Medulla oblongata (tissue), 1 donor: ENCODE measurements around the gene GJB5.

Experiments
- DNase-seq: peaks from one replicate; pipeline ENCODE4 v3.0.0-alpha.2; 2015; ENCODE audit errors: extremely low spot score

Gene GJB5

GRCh38 chr1:34794790-34795180 is 39.9 kb downstream of the GJB5 start:
- DNase-seq = no peak

DNA sequence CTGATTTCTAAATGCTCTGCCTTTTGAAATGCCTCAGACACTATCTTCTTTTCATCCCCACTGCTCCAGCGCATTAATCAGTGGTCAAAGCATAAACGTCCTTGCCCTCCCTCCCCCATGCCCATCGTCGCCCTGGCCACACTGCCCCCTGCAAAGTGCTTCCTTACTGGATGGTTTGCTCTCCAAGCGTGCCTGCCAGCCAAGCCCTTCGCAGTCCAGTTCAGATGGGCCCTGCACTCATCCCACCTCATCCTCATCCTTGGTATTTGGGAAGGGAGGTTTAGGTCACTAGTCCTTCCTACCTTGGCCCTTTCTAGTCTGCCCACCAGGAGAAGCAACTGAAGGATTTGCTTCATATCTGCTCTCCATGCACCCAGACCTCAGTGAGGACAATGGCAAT is 41.1 kb downstream of the GJB5 start:
- DNase-seq = no peak

DNA sequence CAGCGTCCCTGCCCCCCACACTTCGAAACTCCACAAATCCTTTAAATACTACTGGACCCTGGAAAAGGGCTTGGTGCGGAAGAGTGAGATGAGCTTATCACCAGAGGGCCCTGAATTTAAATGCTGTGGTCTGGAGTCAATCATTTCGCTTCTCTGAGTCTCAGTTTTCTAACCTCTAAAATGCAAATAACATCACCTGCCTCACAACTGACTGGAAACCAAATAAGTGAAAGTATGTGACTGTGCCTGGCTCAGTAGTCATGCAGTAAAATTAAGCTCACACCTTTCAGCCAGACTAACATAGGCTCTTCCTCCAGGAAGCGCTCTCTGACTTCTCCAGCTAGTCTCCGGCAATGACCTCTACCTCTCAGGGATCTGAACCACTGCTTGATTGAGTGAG is 42.1 kb downstream of the GJB5 start:
- no peak for DNase-seq

DNA sequence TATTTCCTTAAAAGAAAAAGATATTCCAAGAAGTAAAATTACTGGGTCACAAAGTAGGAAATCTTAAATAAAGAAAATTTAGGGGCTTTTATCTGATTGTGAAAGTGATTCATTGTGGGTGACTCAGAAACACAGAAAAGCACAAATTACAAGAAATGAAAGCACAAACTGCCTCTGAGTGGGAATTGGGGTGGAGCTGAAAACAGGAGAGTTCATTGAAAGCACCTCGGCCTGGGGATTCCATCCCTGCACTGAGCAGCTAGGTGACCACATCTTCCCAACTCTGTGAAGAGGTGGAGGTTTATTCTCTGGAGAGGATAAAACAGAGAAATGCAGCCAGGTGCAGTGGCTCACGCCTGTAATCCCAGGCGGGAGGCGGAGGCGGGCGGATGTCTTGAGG is 45.4 kb downstream of the GJB5 start:
- no peak for DNase-seq

DNA sequence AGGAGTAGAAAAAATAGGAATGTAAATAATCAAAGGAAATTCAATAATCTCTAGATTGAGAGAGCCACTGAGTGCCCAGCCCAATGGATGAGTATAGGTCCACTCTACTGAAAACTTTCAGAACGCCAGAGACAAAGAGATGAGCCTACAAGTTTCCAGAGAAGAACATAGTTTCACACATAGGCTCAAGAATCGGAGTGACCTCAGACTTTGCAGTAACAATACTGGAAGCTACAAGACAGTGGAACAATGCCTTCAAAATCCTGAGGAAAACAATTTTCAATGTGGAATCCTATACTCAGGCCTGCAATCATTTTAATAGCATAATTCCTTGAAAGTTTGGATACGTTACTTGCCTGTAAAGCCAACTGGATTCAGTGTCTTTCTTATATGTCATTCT is 48.9 kb downstream of the GJB5 start:
- DNase-seq = no peak

GRCh38 chr1:34806396-34806795 is 51.5 kb downstream of the GJB5 start:
- no peak for DNase-seq
